ENCODE results near the gene IRX4. TPM values are rescaled to one million over a fixed set of nuclear protein-coding genes. Genes with fewer than 3 reads are reported as not detected.
"Not testable (repeated sequence)": the region's sequence is repeated elsewhere in the genome, so short reads cannot be mapped to it uniquely, and the experiment has no call there.

IRX4 gene
- total and polyA plus RNA-seq, 10 donors: 0.05 TPM; not detected in 9

DNA sequence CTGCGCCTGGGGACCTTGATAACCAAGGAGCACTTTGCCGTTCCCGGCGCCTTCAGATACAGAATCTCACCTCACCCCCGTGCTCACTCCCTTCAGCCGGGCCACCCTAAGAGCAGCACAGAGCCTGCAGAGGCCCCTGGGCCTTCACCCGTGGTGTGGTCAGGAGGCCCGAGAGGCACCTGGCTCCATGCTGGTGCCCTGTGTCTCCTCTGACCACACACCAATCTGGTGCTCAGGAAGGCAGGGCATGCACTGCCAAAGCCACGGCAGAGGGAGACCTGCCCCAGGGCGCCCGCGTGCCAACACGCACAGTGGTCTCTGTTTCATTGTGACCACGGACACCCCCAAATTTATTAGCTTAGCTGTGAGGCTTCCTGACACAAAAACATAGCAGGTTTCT lies 11.3 kb downstream of the IRX4 start:
- Histone ChIP-seq H3K36me3 (no peaks in the 10 kb centered on the region), H3K4me3 (no peak overlapping the region), H3K4me1 (peaks cover 9 to 22% (median 19%) of the 10 kb centered on the region in 6 donors), H3K9me3 (no peaks in the 10 kb centered on the region), H3K27ac (no peak overlapping the region), H3K27me3 (replicated peaks in 1 of 7) (peaks cover 10 to 87% (median 52%) of the 10 kb centered on the region in 7 donors)
- intact Hi-C loops (cut with DNase I; ENCODE audit: low total_unique reads): no loop called here
- WGBS, 5 donors: 80 to 86% (median 84%) methylated on average over 12 to 14 of the region's 14 CpGs
- DNase-seq: no peak
- TF ChIP-seq POLR2AphosphoS5 (IDR thresholded peaks at IDR 0.05) (no peak), POLR2A (IDR thresholded peaks at IDR 0.05) (no peak)
- TF ChIP-seq, protein P1, sequence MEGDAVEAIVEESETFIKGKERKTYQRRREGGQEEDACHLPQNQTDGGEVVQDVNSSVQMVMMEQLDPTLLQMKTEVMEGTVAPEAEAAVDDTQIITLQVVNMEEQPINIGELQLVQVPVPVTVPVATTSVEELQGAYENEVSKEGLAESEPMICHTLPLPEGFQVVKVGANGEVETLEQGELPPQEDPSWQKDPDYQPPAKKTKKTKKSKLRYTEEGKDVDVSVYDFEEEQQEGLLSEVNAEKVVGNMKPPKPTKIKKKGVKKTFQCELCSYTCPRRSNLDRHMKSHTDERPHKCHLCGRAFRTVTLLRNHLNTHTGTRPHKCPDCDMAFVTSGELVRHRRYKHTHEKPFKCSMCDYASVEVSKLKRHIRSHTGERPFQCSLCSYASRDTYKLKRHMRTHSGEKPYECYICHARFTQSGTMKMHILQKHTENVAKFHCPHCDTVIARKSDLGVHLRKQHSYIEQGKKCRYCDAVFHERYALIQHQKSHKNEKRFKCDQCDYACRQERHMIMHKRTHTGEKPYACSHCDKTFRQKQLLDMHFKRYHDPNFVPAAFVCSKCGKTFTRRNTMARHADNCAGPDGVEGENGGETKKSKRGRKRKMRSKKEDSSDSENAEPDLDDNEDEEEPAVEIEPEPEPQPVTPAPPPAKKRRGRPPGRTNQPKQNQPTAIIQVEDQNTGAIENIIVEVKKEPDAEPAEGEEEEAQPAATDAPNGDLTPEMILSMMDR (IDR thresholded peaks at IDR 0.05 in 8 of 11, conservative IDR thresholded peaks at IDR 0.05 in 3 of 11): no peak

DNA sequence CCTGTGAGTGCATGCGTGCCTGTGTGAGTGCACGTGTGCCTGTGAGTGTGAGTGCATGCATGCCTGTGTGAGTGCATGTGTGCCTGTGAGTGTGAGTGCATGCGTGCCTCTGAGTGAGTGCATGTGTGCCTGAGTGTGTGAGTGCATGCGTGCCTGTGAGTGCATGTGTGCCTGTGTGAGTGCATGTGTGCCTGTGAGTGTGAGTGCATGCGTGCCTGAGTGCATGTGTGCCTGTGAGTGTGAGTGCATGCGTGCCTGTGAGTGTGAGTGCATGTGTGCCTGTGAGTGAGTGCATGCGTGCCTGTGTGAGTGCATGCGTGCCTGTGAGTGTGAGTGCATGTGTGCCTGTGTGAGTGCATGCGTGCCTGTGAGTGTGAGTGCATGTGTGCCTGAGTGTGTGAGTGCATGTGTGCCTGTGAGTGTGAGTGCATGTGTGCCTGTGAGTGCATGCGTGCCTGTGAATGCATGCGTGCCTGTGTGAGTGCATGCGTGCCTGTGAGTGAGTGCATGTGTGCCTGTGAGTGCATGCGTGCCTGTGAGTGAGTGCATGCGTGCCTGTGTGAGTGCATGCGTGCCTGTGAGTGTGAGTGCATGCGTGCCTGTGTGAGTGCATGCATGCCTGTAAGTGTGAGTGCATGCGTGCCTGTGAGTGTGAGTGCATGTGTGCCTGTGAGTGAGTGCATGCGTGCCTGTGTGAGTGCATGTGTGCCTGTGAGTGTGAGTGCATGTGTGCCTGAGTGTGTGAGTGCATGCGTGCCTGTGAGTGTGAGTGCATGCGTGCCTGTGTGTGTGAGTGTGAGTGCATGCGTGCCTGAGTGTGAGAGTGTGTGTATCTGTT lies 12.1 kb downstream of the IRX4 start:
- Histone ChIP-seq H3K27me3 (replicated peaks in 1 of 7) (peaks cover 5 to 87% (median 52%) of the 10 kb centered on the region in 7 donors), H3K4me1 (peaks cover 1 to 14% (median 12%) of the 10 kb centered on the region in 6 donors)
- H3K4me3 ChIP-seq; intact Hi-C loops (cut with DNase I; ENCODE audit: low total_unique reads); H3K9me3 ChIP-seq; H3K27ac ChIP-seq; H3K36me3 ChIP-seq; DNase-seq: not testable (repeated sequence)
- WGBS, 5 donors: 88 to 95% (median 91%) methylated on average over 17 to 21 of the region's 21 CpGs

DNA sequence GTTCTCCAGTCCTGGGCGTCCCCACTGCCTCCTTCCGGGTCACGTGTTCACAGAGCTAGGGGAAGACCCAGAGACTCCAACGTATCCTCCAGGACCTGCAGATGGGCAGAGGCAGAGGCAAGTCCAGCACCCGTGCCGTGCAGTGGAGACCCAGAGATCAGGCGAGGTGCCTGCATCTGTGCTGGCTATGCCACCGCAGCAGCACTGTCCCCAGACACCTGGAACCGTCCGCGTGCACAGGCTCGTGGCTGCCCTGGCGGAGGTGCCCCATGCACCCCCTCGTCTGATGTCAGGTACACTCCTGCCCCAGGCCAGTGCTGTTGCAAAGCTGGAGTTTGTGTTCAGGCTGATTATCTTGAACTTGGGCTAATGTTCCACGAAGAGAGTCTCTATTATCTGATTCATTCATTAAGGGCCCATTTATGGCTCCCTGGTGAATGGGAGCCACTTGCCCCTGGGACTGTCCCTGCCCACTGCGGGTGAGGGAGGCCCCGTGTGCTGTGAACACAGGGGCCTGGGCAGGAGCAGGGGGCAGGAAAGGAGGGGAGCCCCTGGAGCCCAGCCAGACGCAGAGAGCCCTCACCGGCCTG lies 13.7 kb downstream of the IRX4 start:
- H3K36me3 ChIP-seq: no peaks in the 10 kb centered on the region
- TF ChIP-seq POLR2A (IDR thresholded peaks at IDR 0.05) (no peak), POLR2AphosphoS5 (IDR thresholded peaks at IDR 0.05) (no peak)
- TF ChIP-seq, protein P1 (IDR thresholded peaks at IDR 0.05 in 8 of 11, conservative IDR thresholded peaks at IDR 0.05 in 3 of 11): no peak
- DNase-seq: no peak
- H3K9me3 ChIP-seq: no peaks in the 10 kb centered on the region
- no peak overlapping the region for H3K4me3 ChIP-seq
- intact Hi-C loops (cut with DNase I; ENCODE audit: low total_unique reads): no loop called here
- no peaks in the 10 kb centered on the region for H3K4me1 ChIP-seq
- WGBS, 5 donors: 75 to 86% (median 77%) methylated on average over 4 to 19 of the region's 19 CpGs
- H3K27me3 ChIP-seq (replicated peaks in 1 of 7): peaks cover 0 to 87% (median 38%) of the 10 kb centered on the region in 7 donors
- H3K27ac ChIP-seq: no peak overlapping the region

DNA sequence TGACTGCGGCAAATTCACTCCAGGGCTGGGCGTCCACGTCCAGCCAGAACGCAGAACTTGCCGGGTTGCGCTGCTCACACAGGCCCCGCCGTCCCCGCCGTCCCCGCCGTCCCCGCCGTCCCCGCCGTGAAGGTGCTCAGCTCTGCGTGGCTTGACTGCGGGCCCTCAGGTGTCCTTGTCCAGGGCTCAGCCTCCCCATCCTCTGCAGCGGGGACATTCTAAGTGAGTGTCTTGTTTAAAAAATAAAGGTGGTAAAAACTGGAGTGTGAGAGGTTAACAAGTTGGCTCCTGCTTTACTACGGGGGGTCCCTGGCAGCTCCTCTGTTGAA lies 14.9 kb downstream of the IRX4 start:
- no peak for TF ChIP-seq POLR2AphosphoS5 (IDR thresholded peaks at IDR 0.05)
- TF ChIP-seq, protein P1 (IDR thresholded peaks at IDR 0.05 in 8 of 11, conservative IDR thresholded peaks at IDR 0.05 in 3 of 11): no peak
- no peak for TF ChIP-seq POLR2A (IDR thresholded peaks at IDR 0.05)
- H3K27ac ChIP-seq: no peak overlapping the region
- H3K36me3 ChIP-seq: no peaks in the 10 kb centered on the region
- 23 to 51% (median 31%) methylated on average over 13 to 20 of the region's 20 CpGs for WGBS, 5 donors
- DNase-seq: no peak
- H3K27me3 ChIP-seq (replicated peaks in 1 of 7): peaks cover 0 to 87% (median 26%) of the 10 kb centered on the region in 7 donors
- no peaks in the 10 kb centered on the region for H3K9me3 ChIP-seq
- intact Hi-C loops (cut with DNase I; ENCODE audit: low total_unique reads): no loop called here
- H3K4me3 ChIP-seq: no peak overlapping the region
- no peaks in the 10 kb centered on the region for H3K4me1 ChIP-seq

All from spleen (tissue), 11 donors.